ENCODE measurements around the gene LRRC8A.
A peak's percentile ranks its signal among the peaks of the same experiment; 100 is the strongest.
"Not testable (repeated sequence)": the region's sequence is repeated elsewhere in the genome, so short reads cannot be mapped to it uniquely, and the experiment has no call there.

LRRC8A gene

DNA sequence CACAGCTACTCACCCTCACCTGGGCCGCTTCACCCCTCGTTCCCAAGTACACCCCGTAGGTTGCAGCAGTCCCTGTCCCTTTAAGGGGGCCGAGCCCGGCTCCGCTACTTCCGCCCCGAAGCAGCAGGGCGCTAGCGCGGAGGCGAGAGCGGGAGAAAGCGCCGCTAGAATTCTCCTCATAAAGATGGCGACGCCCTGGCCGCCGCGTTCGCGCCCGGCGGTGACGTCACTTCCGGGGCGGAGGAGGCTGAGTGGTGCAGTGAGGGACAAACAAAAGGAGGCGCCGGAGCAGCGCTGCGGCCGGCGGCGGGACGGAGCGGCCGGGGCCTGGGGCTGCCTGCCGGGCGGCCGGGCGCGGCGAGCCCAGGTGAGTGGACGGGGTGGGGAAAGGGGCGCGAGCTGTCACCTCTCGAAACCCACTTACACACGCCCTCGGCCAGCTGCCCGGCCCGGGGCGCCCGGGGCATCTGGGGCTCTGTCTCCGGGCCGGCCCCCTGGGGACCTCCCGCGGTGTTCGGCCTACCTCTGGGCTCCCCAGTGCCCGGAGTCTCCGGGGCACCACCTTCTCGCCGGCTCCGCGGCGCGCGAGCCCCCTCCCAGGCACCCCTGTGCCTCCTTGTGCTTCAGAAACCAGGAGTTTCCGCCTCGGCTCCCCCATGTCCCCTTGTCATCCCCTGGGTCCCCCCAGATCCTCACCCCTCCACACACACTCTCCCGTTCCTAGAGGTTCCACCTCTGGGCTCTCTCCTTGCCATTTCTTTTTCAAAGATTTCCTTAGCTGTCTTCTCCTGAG is at the start of gene LRRC8A, which contains the start of gene KYAT1:
LRRC8A (plus strand) TSS at position 250 of the 793 bp plus-strand sequence. CDS start 25,032 bp downstream, outside the sequence.
KYAT1 (minus strand) TSS at position 67 of the 793 bp plus-strand sequence. CDS start 36,545 bp downstream, outside the sequence.
- peak; percentile 87 for DNase-seq

DNA sequence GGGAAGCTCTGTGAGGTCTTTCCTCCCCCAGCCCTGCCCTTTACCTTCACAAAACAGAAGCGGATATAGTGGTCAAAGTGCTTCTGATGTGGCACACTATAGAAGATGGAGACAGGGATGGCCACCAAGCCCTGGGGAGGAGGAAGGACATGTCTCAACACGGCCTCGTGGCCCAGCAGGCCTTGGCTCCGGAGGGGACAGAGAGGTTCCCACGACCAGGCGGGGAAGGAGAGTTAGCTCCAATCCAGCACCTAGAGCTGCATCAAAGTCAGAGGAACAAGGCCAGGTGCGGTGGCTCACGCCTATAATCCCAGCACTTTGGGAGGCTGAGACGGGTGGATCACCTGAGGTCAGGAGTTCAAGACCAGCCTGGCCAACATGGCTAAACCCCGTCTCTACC is 48.2 kb upstream of the LRRC8A start:
- DNase-seq: no peak

DNA sequence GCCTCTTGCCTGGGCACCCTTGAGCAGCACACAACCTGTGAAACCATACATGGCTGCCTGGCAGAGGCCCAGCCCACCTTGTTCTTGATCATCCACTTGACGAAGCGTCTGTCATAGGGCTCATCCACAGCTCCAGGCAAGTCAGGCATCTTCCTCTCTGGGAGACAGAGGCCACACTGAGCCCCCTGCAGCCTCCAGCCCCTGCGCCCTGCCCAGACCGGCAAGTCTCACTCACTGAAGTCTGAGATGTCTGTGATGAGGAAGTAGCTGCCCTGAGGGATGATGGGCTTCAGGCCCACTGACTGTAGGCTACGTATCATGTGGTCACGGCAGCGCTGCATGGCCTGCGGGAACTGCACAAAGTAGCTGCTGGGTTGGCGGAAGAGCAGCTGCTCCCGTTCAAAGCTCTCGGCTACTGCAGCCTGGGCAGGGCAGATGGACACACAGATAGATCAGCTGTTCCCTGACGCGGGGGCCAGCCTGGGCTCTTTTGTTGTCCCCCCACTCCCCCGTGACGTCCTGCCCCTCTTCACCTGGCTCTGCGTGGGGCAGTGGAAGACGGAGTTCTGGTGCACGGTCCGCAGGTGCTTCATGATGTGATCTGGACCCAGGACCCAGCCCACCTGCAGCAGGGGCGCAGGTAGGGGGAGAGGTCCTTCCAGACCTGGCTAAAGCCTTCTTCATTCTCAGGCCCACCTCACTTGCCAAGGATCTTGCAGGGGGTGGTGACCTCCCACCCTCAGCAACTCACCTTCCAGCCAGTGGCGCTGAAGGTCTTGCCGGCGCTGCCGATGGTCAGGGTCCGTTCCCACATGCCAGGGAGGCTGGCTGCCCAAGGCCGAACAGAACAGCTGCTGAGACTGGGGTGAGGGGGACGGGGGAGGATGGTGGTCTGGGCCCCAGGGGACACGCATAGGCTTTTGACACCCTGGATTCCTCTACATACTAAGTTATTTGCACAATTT is 46.4 kb upstream of the LRRC8A start:
- DNase-seq: no peak

DNA sequence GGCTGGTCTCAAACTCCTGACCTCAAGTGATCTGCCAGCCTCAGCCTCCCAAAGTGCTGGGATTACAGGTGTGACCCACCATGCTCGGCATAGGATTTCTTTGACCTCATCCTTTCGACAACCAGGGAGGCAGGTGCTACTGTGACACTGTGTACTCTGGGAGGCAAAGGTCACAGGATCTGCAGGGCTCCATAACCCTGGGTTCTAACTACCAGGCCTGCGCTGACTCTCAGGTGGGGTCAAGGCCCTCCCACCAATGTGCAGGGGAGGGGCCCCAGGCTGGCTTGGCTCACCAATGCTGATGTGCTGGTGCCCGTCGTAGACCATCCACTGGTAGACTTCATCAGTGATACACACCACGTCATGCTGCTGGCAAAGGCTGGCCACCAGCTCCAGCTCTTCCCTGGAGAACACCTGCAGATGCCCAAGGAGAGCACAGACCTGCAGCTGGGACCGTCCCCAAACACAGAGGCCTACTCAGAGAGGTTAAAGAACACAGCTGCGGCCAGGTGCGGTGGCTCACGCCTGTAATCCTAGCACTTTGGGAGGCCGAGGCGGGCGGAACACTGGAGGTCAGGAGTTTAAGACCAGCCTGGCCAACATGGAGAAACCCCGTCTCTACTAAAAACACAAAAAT is 45.3 kb upstream of the LRRC8A start:
- DNase-seq: no peak

DNA sequence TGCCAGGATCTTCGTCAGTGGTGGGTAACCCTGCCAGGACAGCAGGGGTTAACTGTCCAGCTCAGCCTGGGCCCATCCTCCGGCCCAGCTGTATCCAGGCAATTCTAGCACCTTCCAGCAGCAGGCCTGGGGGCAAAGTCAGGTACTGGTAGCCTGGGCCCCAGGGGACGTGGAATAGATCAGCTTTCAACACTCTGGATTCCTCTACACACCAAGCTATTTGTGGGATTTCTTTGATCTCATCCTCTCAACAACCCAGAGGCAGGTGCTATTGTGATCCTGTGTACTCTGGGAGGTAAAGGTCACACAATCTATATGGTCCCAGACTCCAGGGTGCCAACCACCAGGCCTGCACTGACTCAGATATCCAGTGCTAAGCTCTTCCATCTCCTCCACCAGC is 43.6 kb upstream of the LRRC8A start:
- no peak for DNase-seq

DNA sequence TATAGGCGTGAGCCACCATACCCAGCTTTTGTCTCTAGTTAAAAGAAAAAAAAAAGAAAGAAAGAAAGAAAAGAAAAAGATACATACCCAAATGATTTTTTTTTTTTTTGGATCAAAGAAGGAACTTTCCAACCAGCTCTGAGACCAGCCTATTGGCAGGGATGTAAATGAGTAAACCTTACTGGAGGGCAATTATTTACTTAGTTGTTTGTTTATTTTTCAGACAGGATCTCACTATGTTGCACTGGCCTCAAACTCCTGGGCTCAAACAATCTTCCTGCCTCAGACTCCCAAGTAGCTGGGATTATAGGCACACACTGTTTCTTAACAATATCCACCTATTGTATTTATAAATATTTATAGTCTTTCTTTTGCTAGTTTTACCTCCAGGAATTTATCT is 41.4 kb upstream of the LRRC8A start:
- DNase-seq: no peak

DNA sequence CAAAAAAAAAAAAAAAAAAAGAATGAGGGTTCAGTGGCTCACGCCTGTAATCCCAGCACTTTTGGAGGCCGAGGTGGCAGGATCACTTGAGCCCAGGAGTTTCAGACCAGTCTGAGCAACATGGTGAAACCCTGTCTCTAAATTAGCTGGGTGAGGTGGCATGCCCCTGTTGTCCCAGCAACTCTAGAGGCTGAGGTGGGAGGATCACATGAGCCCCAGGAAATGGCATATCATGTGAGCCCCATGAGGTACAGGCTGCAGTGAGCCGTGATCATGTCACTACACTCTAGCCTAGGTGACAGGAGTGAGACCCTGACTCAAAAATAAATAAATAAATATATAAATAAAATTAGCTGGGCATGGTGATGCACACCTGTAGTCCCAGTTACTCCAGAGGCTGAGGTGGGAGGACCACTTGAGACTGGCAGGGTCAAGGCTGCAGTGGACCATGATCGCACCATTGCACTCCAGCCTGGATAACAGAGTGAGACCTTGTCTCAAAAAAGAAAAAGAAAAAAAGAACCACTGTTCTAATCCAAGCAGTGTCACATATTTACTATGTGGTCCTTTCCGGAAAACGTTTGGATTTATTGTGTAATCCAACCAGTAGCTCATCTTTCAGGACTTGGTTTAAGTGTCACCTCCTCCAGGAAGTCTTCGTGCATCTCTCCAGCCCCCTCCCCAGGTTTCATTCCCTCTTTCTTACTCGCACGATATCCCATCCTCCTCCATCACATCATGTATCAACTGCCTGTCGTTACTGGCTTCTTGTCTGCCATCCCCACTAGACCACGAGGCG is 40.0 kb upstream of the LRRC8A start:
- no peak for DNase-seq

DNA sequence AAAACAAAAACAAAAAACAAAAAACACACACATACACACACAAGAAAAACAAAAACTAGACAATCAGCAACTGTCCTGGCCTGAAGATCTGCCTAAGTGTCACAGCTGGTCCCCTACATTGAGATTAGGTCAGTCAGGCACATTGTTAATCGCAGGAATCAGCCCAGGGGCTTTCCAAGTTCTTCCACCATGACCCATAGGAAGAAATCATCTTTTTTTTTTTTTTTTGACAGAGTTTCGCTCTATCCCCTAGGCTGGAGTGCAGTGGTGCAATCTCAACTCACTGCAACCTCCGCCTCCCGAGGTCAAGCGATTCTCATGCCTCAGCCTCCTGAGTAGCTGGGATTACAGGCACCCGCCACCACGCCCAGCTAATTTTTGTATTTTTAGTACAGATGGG is 38.8 kb upstream of the LRRC8A start:
- not testable (repeated sequence) for DNase-seq

DNA sequence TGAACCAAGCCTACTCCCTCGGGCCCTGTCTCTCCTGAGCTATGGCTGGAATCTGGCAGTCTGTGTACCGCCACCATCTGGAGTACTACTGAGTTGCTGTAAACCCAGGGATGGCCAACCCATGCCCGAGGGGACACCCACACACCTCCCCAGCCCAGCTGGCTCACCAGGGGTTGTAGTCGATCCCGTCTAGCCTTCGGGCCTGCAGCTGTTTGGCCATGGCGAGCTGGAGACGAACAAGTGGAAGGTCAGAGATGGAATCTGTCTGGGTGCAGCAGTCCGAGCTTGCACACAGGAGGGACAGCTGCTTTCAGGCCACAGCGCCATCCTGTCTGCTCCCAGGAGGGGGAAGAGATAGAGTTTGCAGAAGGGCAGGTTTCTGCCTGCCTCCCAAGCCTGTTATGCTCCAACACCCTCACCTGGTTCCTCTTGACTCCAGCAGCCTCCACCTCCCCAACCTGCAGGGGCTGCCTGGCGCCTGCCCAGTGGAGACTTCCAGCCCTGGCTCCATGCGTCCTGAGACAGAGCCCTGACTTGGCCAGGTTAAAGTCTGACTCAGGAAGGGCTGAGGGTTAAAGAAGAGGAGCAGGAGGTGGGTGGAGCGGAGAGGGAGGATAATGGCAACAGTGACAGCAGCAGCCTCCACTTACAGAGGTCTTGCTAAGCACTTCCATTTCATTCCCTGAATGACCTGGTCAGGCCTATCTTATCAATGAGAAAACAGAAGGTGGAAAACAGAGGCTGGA is 36.6 kb upstream of the LRRC8A start:
- no peak for DNase-seq

DNA sequence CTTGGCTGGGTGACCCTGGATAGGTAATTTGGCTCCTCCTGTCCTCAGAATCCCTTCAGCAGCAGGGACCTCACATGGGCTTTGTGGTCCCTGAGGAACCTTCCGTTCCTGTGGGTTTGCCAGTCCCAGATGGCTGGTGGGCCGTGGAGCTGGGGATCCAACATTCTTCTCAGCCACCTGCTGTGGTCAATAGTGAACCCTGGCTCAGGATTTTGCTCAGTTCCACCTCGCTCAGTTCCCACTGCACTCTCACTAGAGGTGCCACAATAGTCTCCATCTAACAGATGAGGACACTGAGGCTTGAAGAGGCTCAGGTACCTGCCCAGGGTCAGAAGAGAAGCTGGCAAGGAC is 35.3 kb upstream of the LRRC8A start:
- no peak for DNase-seq

DNA sequence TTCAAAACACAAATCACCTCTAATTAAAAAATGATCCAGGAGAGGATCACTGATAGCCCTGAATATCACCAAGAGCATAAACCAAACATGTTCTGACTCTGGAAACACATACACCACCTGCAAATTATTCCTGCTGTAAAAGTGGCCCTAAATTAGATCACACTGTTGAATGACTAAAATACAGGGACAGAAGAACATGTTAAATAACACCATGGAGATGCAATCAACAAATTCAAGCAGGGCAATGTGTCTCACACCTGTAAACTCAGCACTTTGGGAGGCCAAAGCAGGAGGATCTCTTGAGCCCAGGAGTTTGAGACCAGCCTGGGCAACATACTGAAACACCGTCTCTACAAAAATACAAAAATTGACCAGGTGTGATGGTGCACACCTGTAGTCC is 34.1 kb upstream of the LRRC8A start:
- DNase-seq: no peak

DNA sequence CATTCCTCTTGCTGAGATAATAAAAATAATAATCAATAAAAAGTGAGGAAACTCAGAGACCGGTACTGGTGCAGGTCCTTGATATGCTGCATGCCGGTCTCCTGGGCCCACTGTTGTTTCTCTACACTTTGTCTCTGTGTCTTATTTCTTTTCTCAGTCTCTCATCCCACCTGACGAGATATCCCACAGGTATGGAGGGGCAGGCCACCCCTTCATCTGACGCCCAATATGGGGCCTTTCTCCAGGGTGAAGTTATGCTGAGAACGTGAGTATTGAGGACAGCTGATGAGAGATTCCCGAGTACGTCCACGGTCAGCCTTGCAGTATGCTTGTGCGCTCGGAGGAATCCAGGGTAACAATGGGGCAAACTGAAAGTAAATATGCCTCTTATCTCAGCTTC is 30.9 kb upstream of the LRRC8A start:
- not testable (repeated sequence) for DNase-seq

DNA sequence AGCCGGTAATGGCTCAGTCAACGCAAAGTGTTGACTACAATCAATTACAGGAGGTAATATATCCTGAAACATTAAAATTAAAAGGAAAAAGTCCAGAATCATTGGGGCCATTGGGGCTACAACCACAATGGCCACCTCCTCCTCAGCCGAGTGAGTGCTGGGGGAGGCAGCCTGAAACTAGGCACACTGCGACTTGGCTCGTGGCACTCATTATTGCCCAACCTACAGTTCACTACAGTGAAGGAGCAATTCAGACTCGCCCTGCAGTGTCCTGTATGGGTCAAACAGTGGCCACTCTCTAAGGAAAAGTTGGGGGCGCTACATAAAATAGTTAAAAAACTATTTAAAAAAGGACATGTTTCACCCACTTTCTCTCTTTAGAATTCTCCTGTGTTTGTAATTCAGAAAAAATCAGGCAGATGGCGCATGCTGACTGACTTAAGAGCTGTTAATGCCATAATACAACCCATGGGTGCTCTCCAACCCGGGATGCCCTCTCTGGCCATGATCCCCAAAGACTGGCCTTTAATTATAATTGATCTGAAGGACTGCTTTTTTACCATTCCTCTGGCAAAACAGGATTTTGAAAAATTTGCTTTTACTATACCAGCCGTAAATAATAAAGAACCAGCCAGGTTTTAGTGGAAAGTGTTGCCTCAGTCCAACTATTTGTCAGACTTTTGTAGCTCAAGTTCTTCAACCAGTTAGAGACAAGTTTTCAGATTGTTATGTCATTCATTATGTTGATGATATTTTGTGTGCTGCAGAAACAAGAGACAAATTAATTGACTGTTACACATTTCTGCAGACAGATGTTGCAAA is 29.9 kb upstream of the LRRC8A start:
- not testable (repeated sequence) for DNase-seq

DNA sequence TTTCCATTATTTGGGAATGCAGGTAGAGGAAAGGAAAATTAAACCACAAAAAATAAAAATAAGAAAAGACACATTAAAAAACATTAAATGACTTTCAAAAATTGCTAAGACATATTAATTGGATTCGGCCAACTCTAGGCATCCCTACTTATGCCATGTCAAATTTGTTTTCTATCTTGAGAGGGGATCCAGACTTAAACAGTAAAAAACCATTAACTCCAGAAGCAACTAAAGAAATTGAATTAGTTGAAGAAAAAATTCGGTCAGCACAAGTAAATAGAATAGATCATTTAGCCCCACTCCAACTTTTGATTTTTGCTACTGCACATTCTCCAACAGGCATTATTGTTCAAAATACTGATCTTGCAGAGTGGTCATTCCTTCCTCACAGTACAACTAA is 29.3 kb upstream of the LRRC8A start:
- DNase-seq: not testable (repeated sequence)

DNA sequence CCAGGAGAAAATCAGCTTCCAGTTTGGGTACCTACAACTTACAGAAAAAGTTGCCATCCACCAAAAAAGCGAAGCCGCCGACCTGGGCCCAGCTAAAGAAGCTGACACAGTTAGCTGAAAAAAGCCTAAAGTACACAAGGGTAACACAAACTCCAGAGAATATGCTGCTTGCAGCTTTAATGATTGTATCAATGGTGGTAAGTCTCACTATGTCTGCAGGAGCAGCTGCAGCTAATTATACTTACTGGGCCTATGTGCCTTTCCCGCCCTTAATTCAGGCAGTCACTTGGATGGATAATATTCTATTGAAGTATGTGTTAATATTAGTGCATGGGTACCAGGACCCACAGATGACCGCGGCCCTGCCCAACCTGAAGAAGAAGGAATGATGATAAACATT is 27.5 kb upstream of the LRRC8A start:
- DNase-seq: not testable (repeated sequence)

DNA sequence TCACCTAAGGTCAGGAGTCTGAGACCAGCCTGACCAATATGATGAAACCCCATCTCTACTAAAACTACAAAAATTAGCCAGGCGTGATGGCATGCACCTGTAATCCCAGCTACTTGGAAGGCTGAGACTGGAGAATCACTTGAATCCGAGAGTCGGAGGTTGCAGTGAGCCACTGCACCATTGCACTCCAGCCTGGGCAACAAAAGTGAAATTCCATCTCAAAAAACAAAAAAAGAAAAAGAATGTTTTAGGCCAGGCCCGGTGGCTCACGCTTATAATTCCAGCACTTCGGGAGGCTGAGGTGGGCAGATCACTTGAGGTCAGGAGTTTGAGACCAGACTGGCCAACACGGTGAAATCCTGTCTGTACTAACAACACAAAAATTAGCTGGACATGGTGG is 23.5 kb upstream of the LRRC8A start:
- not testable (repeated sequence) for DNase-seq

DNA sequence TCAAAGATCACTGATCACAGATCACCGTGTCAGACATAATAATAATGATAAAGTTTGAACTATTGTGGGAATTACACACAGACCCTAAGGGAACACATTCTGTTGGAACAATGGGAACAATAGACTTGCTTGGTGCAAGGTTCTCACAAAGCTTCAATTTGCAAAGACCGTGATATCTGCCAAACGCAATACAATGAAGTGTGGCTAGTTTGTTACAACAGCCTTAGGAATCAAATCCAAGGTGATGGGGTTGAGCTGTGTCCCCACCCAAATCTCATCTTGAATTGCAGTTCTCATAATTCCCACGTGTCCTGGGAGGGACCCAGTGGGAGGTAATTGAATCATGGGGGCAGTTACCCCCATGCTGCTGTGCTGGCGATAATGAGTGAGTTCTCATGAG is 21.0 kb upstream of the LRRC8A start:
- no peak for DNase-seq

DNA sequence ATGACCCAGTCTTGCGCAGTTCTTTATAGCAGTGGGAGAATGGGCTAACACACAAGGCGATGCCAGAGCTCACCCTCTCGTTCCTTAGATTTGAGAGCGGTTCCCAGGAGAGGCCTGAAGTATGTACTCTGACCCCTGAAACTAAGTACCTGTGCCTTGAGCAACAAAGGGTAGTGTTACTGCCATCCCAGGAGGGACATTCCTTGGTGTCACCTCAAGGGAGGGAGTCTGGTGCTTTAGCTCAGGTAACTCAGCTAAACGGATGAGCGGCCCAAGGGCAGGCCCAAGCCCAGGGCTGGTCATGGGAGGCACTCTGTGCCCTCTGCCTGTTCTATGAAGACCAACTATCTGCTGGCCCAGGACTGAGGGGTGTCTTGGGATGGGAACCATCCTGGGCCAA is 20.4 kb upstream of the LRRC8A start:
- DNase-seq: no peak

DNA sequence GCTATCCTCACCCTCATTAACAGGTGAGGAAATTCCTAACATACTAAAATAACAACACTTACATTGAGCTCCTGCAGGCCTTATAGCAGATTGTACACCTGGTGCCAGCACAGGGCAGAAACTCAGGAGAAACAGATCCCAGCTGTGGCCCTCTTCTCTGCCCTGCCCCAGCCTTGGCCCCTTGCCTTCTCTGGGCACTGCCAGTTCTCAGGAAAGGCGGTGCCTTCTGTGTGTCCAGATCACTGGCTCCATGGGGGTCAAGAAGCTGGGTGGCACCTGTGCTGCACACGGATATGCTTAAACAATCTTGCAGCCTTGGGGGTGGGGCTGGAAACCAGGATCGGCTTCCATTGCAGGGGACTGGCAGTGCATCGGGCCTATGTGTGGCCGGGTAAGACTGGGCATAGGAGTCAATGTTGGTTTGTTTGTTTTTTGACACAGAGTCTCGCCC is 19.5 kb upstream of the LRRC8A start:
- no peak for DNase-seq

DNA sequence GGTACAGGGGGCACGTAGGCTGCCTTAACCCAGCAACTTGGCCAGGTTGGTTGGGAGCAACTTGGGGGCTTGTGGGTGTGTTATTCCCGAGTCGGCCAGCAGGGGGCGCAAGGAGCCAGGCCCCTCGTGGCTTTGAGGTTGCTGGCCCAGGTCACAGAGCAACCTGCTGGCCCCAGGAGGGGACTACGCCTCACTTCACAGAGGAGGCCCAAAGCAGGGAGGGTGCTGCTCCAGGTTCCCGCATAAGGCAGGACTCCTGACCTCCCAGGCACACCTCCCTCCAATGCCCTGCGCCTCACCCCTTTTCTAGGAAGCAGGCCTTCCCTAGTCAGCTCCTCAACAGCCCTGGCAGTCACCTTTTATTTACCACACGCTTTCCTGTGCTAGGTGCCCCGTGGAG is 18.3 kb upstream of the LRRC8A start:
- no peak for DNase-seq
